HG02938 (cell line): ENCODE measurements around the gene SH3RF1.
"Not testable (repeated sequence)": the region's sequence is repeated elsewhere in the genome, so short reads cannot be mapped to it uniquely, and the experiment has no call there.

Experiments
- ATAC-seq: cut with Tn5 transposase; IDR thresholded peaks from one replicate; pipeline ENCODE4 v1.9.1; 2021; ENCODE audit warnings: mild to moderate bottlenecking, moderate library complexity; ENCODE audit not compliant: unreplicated experiment

SH3RF1 gene

GRCh38 chr4:169229571-169230028 is 41.2 kb downstream of the SH3RF1 start:
- ATAC-seq: no peak

- no peak for ATAC-seq
These were observed 42.7 kb downstream of the SH3RF1 start for GRCh38 chr4:169228076-169228475.

DNA sequence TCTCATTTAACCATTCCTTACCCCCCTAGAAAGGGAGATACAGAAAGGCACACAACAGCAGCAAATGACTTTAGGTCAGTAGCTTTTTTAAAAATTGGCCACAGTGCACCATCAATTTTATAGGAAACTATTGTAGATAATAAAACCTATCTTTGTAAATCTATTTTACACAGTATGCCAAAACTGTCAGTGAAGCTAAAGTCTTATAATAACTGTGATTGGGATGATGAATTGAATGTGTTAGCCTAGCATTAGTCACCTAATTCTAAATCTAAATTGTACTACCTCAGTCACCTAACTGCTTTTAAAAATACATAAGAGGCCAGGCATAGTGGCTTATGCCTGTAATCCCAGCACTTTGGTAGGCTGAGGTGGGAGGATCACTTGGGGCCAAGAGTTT is 44.2 kb downstream of the SH3RF1 start:
- ATAC-seq: no peak

- no peak for ATAC-seq
These were observed 44.9 kb downstream of the SH3RF1 start for GRCh38 chr4:169225812-169226211.

DNA sequence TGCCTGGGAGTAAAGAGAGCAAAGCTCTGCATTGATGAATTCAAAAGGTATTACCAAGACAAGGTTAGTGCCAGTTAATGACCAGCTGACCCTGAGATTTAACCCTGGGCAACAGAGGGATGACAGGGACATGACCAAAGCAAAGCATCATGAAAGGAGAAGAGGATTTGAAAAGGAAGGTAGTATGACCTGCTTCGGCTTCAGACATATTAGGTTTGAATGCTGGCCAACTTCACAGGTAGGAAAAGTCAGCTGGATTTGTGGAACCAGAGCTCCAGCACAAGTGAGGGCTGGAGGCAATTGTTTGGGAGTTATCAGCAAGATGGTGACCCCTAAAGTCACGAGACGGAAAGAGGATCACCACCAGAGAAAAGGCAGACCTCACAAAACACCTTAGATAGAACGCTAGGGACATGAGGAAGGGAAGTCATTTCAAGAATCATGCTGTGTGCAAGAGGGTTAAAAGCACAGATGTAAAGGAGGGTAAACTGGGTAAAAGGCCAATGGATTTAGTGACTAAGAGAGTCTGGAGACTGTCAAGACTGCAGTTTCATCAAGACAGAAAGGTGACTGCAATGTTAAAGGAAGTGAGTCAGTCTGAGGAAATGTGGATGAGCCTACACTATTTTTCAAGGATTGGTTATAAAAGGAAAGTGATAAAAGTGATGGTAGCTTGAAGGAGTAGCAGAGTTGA is 45.6 kb downstream of the SH3RF1 start:
- no peak for ATAC-seq

GRCh38 chr4:169222761-169223160 is 48.0 kb downstream of the SH3RF1 start:
- ATAC-seq: no peak

DNA sequence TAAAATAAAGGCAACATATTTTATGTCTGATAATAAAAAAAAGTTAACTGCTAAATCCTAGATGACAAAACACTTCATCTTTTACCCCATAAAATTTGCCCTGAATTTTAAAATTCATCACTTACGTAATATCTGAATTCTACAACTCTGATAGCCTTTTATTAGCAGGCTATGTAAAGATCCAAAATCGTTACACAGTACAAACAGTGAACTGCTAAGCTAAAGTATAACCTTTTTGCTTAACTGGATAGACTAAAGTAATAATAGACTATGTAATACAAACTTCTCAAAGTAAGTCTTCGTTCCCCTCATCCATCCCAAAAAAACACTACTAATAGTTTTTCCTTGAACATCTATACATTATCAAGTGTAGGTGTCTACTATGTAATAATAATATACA is 49.1 kb downstream of the SH3RF1 start:
- ATAC-seq: no peak

- ATAC-seq: no peak
These were observed 49.8 kb downstream of the SH3RF1 start for GRCh38 chr4:169220854-169221411.

DNA sequence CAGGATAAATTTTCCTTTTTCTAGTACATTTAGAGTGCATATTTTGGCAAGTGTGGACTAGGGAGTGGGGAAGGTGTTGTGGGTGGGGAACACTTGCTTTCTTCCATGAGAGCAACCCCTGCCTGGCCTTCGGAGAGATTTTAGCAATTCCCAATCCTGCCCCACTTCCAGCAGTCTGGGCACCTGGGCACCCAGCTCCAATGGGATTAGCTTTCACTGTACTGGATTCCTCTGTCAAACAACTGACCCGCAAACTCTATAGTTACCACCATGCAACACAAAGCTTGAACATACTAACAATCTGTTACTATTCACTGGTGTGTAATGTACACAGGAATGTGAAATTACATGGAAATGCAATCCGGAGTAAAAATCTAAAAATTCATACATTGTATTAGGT is 50.3 kb downstream of the SH3RF1 start:
- no peak for ATAC-seq

DNA sequence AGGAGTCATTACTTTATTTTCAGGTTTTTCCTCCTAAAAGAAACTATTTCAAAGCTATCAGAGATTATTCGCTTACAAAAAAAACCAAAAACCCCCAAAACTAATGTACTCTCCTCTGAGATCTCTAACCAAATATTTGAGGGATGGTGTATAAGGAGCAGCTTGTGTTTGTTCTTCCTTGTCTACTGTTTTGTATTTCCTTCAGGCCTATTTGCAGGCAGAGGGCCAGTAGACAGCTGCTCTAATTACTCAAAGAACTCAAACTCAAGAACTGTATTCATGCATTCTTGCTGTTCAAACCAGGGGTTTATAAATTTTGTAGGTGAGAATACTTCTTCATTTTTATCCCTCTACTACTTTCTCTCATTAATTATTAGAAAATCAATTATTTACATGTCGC is 51.3 kb downstream of the SH3RF1 start:
- ATAC-seq: no peak

DNA sequence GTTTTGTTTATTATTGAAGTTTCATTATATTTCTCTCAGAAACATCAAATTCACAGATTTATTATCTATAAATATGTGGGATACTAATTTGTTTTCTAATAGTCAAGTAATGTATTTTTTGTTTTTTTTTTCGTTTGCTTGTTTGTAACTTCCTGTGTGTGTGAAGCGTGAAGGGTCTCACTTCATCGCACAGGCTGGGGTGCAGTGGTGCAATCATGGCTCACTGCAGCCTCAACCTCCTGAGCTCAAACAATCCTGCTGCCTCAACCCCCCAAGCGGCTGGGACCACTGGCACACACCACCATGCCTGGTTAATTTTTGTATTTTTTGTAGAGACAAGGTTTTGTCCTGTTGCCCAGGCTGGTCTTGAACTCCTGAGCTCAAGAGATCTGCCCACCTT is 55.1 kb downstream of the SH3RF1 start:
- ATAC-seq: no peak

- ATAC-seq: no peak
These were observed 57.8 kb downstream of the SH3RF1 start for GRCh38 chr4:169212981-169213380.

DNA sequence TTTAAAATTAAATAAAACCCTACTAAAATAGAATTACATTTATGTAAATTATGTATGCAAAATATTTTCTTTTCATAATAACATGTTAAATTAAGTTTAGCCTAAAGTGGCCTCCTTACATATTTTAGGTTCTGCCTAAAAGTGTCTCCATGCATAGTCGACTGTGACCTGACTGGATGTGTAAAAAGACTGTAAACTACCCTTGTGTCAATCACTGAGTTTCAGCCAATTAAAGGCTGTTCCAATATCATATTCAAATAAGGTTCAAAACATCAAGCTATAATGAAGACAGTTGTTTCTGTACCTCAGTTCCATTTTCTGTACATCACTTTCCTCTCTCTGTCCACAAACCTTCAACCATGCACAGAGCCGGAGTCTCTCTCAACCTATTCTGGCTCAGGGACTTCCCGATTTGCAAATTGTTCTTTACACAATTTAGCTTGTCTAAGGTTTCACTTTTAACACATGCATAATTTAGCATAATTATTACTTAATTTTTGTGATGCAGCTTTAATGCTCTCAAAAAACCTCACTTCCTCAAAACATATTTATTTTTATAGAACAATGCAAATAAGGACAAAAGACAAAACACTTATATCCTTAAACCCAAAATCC is 60.1 kb downstream of the SH3RF1 start:
- ATAC-seq: peak; percentile 96

GRCh38 chr4:169209388-169209883 is 61.3 kb downstream of the SH3RF1 start:
- ATAC-seq: no peak

DNA sequence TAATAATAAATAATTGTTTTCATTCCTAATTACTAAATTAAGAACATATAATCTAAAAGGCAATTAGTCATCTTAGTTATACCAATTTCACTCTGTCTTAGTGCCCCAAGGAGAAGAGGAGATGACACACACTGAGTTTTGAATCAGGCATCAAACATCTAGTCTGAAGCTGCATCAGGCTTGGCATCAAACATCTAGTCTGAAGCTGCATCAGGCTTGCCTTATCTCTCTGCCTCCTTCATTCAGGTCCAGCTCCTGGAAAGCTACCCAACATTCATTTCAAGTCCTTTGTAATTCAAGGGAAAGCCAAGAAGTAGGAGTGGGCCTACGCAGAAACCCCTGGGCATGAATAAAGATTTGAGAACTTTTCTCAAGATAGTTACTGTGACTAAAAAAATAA is 62.2 kb downstream of the SH3RF1 start:
- ATAC-seq: no peak

- no peak for ATAC-seq
These were observed 62.7 kb downstream of the SH3RF1 start for GRCh38 chr4:169208090-169208455.

DNA sequence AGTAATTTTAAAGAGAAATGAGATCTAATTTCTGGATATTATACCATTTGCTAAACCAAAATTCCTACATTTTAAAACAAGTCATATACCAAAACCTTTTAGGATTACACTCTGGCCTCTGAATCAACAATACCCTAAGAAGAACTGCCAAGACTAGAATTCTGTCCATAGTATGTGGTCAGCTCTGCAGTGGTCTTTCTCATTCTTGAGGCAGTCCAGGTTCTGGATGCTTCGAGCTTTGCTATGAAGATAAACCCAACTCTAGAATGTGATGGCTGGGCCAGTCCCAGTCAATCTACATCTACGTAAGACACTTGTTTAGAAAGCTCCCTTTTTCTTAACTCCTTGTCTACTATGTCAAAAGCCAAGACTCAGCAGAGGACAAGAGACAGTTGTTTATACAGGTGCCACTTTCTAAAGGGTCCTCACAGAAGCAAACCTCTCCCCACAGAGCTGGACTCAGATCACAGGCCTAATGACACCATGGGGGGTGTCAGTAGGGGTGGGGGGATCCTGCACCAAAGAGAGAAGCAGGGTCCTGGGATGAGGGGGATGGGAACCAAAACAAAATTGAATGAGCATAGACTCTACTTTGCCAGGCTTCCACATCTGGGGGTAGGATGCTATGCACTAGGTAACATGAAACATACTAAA is 63.2 kb downstream of the SH3RF1 start:
- ATAC-seq: no peak

DNA sequence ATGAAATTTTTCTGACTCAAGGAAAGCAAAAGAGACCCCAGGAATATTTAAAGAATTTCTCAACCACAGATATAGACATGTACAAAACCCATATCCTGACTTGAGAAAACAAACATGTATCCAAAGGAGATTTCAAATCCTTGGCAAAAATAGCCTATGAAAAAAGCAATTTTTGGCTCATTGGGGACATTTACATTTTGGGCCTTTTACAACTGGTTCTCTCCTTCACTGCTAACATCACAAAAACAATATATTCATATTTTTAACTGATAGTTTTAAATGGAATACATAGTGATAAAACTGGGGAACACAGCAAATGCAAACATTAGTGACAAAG is 65.0 kb downstream of the SH3RF1 start:
- no peak for ATAC-seq

DNA sequence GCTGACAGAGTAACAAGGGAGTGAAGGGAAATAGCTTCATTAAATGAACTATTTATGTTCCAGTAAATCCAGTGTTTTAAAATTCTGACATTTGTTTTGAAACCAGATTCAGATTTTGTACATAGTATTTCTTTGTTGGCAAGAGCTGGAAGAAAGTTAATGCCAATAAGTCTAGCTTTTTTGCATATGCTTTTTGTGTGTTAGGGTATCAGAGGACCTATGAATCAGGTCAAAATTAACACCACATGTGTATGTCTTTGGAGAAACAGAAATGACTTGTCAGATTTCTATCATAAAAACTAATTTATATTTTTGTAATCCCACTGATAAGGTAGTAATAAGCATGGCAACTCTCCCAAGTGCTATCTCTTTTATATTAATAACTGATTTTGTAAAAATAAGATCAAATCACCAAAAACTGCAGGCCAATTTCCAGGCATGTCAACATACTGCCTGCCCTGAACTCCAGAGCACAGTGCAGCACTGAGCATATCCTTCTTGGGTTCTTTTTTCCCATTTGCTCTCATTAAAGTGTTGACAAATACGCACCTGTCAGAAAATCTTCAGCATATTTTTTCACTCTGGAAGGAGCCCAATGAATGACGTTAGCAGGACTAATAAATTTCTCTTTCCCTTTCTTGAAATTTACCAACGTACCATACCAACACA is 65.5 kb downstream of the SH3RF1 start:
- no peak for ATAC-seq

DNA sequence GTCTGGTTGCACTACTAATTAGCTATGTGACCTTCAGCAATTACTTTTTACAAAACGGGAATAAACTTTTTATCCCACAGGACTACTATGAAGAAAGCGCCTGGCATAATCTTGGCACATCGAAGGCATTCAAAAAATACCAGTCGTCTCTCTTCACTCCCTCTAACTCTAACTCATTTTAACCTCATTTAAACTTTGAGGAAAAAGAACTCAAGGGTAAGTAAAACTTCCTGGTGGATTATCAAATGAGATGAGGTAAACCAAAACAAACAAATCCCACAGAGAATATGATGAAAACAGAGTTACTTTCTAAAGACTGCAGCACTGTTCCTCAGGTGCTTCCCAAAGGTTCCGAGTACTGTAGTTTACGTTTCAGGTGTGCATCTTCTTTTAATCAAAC is 66.9 kb downstream of the SH3RF1 start:
- no peak for ATAC-seq

- ATAC-seq: not testable (repeated sequence)
These were observed 67.5 kb downstream of the SH3RF1 start for GRCh38 chr4:169203278-169203677.
